Upper lobe of left lung (tissue), 6 donors: ENCODE data around the gene PTPRM. TPM values are rescaled to one million over a fixed set of nuclear protein-coding genes. Genes with fewer than 3 reads are reported as not detected.

Experiments
- ATAC-seq, 2 donors: fragments of 200-7000 bp; cut with Tn5 transposase; one replicate each; pipeline ENCODE4 v1.9.1; 2022; ENCODE audit warnings: mild to moderate bottlenecking in 2 of 2, moderate library complexity in 2 of 2; ENCODE audit not compliant: low FRiP score in 2 of 2
- DNase-seq, 2 donors: peaks; one replicate each; pipeline ENCODE4 v3.0.0-alpha.2; 2019 to 2020
- H3K27ac ChIP-seq, 4 donors: fragments of 200-600 bp; sonication (generic); one replicate each; pipeline ENCODE4 v1.5.1; 2016 to 2019
- H3K27me3 ChIP-seq, 4 donors: fragments of 200-600 bp; sonication (generic); one replicate each; pipeline ENCODE4 v1.5.1; 2017 to 2019
- H3K36me3 ChIP-seq, 4 donors: fragments of 200-600 bp; sonication (generic); one replicate each; pipeline ENCODE4 v1.5.1; 2016 to 2019
- H3K4me1 ChIP-seq, 4 donors: fragments of 200-600 bp; sonication (generic); one replicate each; pipeline ENCODE4 v1.5.1; 2018 to 2019
- H3K4me3 ChIP-seq, 4 donors: fragments of 200-600 bp; sonication (generic); one replicate each; pipeline ENCODE4 v1.5.1; 2017 to 2019; ENCODE audit warnings: mild to moderate bottlenecking in 2 of 4, moderate library complexity in 1 of 4
- H3K9me3 ChIP-seq, 4 donors: fragments of 200-600 bp; sonication (generic); one replicate each; pipeline ENCODE4 v1.5.1; 2018 to 2019
- CTCF ChIP-seq, 6 experiments: fragments of 450-650 bp in 4 of 6; fragments of 200-600 bp in 2 of 6; sonication (generic) in 2 of 6; IDR thresholded peaks; one replicate each; pipeline ENCODE4 v1.5.1; 2016 to 2019; ENCODE audit warnings: antibody characterized with exemption in 6 of 6
- EP300 ChIP-seq, 4 donors: sonication (generic); formaldehyde crosslinking; IDR thresholded peaks; one replicate each; pipeline ENCODE4 v1.5.1; 2017; ENCODE audit warnings: antibody characterized with exemption in 4 of 4, control low read depth in 2 of 4
- POLR2A ChIP-seq, 4 donors: fragments of 450-650 bp; IDR thresholded peaks; one replicate each; pipeline ENCODE4 v1.5.1; 2016 to 2017; ENCODE audit warnings: antibody characterized with exemption in 4 of 4, mild to moderate bottlenecking in 2 of 4
- POLR2AphosphoS5 ChIP-seq, 2 donors: sonication (generic); formaldehyde crosslinking; IDR thresholded peaks; one replicate each; pipeline ENCODE4 v1.5.1; 2017; ENCODE audit warnings: antibody characterized with exemption in 2 of 2
- WGBS, 2 donors: methylation state at CpG; one replicate each; pipeline ENCODE4 v1.1.5; 2017 to 2018; 5-methylcytosine and 5-hydroxymethylcytosine counted together
- total RNA-seq, 6 donors: library from RNA; depleted of rRNA in 4 of 6; stranded (reverse); fragments of >200 nt in 4 of 6; gene quantifications; one replicate each; pipeline versions ENCODE4 v1.1.0 to v1.2.1, GENCODE V29; 2016 to 2021
- donor health status: DM: no; HTN: no; CAD: no; lungs with moderate emphysema.
- donor health status: DM: no; HTN: yes; CAD: no; lungs with severe emphysema.

PTPRM gene
- total RNA-seq, 6 donors from 2014 or later: 82.0 to 201 (median 154) TPM

- peaks cover 0 to 15% (median 0%) of the 10 kb centered on the region in 4 donors for H3K36me3 ChIP-seq
- DNase-seq: peak in 1 of 2 donors; percentile 45
- no peaks in the 10 kb centered on the region for H3K9me3 ChIP-seq
- TF ChIP-seq POLR2A (IDR thresholded peaks at IDR 0.05) (no peak), POLR2AphosphoS5 (IDR thresholded peaks at IDR 0.05) (no peak), CTCF (IDR thresholded peaks at IDR 0.05) (no peak), EP300 (IDR thresholded peaks at IDR 0.05) (no peak)
- H3K27ac ChIP-seq: no peak overlapping the region
- WGBS, 2 donors: 88 to 90% methylated on average over 8 to 9 of the region's 9 CpGs
- H3K27me3 ChIP-seq: no peaks in the 10 kb centered on the region
- H3K4me3 ChIP-seq: no peak overlapping the region
- H3K4me1 ChIP-seq: no peaks in the 10 kb centered on the region
- no peak for ATAC-seq
These were observed 693.7 kb downstream of the PTPRM start for GRCh38 chr18:8260827-8261226.

- TF ChIP-seq POLR2AphosphoS5 (IDR thresholded peaks at IDR 0.05): no peak
- no peak for TF ChIP-seq CTCF (IDR thresholded peaks at IDR 0.05)
- no peak for TF ChIP-seq POLR2A (IDR thresholded peaks at IDR 0.05)
- TF ChIP-seq EP300 (IDR thresholded peaks at IDR 0.05): no peak
- H3K4me3 ChIP-seq: no peak overlapping the region
- 90 to 91% methylated on average over 7 of the region's 7 CpGs for WGBS, 2 donors
- ATAC-seq (no peak), DNase-seq (no peak)
- H3K4me1 ChIP-seq: no peaks in the 10 kb centered on the region
- H3K9me3 ChIP-seq: no peaks in the 10 kb centered on the region
- no peaks in the 10 kb centered on the region for H3K27me3 ChIP-seq
- peaks cover 0 to 15% (median 0%) of the 10 kb centered on the region in 4 donors for H3K36me3 ChIP-seq
- no peak overlapping the region for H3K27ac ChIP-seq
These were observed 694.6 kb downstream of the PTPRM start for GRCh38 chr18:8261651-8262091.

- WGBS, 2 donors: 87% methylated on average over 6 of the region's 6 CpGs
- TF ChIP-seq CTCF (IDR thresholded peaks at IDR 0.05) (no peak), EP300 (IDR thresholded peaks at IDR 0.05) (no peak), POLR2A (IDR thresholded peaks at IDR 0.05) (no peak), POLR2AphosphoS5 (IDR thresholded peaks at IDR 0.05) (no peak)
- DNase-seq: peak in 1 of 2 donors; percentile 15
- Histone ChIP-seq H3K36me3 (peaks cover 0 to 15% (median 0%) of the 10 kb centered on the region in 4 donors), H3K4me1 (no peaks in the 10 kb centered on the region), H3K4me3 (no peak overlapping the region), H3K27me3 (no peaks in the 10 kb centered on the region), H3K9me3 (no peaks in the 10 kb centered on the region), H3K27ac (no peak overlapping the region)
- no peak for ATAC-seq
These were observed 695.1 kb downstream of the PTPRM start for GRCh38 chr18:8262221-8262620.

- WGBS, 2 donors: 85 to 90% methylated on average over 5 of the region's 5 CpGs
- no peak overlapping the region for H3K4me3 ChIP-seq
These were observed 697.0 kb downstream of the PTPRM start for GRCh38 chr18:8264116-8264515.

More at GRCh38 chr18:8264116-8264515, 697.0 kb downstream of the PTPRM start:
- H3K27me3 ChIP-seq: no peaks in the 10 kb centered on the region
- H3K36me3 ChIP-seq: peaks cover 0 to 11% (median 0%) of the 10 kb centered on the region in 4 donors
- no peaks in the 10 kb centered on the region for H3K9me3 ChIP-seq
- TF ChIP-seq POLR2A (IDR thresholded peaks at IDR 0.05) (no peak), CTCF (IDR thresholded peaks at IDR 0.05) (no peak), POLR2AphosphoS5 (IDR thresholded peaks at IDR 0.05) (no peak), EP300 (IDR thresholded peaks at IDR 0.05) (no peak)
- H3K4me1 ChIP-seq: no peaks in the 10 kb centered on the region
- H3K27ac ChIP-seq: no peak overlapping the region
- ATAC-seq (no peak), DNase-seq (no peak)
